Osteoblast (primary cell): ENCODE measurements around the gene XRCC1. TPM values are rescaled to one million over a fixed set of nuclear protein-coding genes. Genes with fewer than 3 reads are reported as not detected.

Experiments
- DNase-seq: peaks from one replicate; pipeline ENCODE4 v3.0.0; 2011; ENCODE audit warnings: low spot score, mixed read lengths; ENCODE audit not compliant: insufficient read length; ENCODE audit errors: missing footprints
- H2AFZ ChIP-seq: 2 replicates; pipeline ENCODE4 v1.6.0; 2011; ENCODE audit warnings: mild to moderate bottlenecking, low read length
- H3K27ac ChIP-seq: 2 replicates; pipeline ENCODE4 v1.5.1; 2011; ENCODE audit warnings: mild to moderate bottlenecking, low read depth, low read length, moderate library complexity
- H3K27me3 ChIP-seq: 2 replicates; pipeline ENCODE4 v1.6.0; 2012; ENCODE audit warnings: mild to moderate bottlenecking, control low read depth, inconsistent platforms, low read length, moderate library complexity; ENCODE audit not compliant: insufficient read depth
- H3K36me3 ChIP-seq: 2 replicates; pipeline ENCODE4 v1.5.1; 2011; ENCODE audit warnings: mild to moderate bottlenecking, low read length, control low read depth, moderate library complexity; ENCODE audit not compliant: insufficient read depth
- H3K4me1 ChIP-seq: 2 replicates; pipeline ENCODE4 v1.5.1; 2011; ENCODE audit warnings: mild to moderate bottlenecking, low read length, control low read depth, moderate library complexity; ENCODE audit not compliant: insufficient read depth
- H3K4me2 ChIP-seq: 2 replicates; pipeline ENCODE4 v1.6.0; 2011; ENCODE audit warnings: mild to moderate bottlenecking, low read length; ENCODE audit not compliant: insufficient read depth
- H3K4me3 ChIP-seq: fragments of 200-600 bp; sonication (generic); 3 replicates; pipeline ENCODE4 v1.5.1; 2012; ENCODE audit warnings: mild to moderate bottlenecking, low read length, inconsistent platforms; ENCODE audit not compliant: insufficient read depth
- H3K79me2 ChIP-seq: 2 replicates; pipeline ENCODE4 v1.6.0; 2012; ENCODE audit warnings: mild to moderate bottlenecking, low read length, control low read depth, inconsistent platforms; ENCODE audit not compliant: insufficient read depth
- H3K9me3 ChIP-seq: 2 replicates; pipeline ENCODE4 v1.5.1; 2011; ENCODE audit warnings: low read depth, low read length, control low read depth
- H4K20me1 ChIP-seq: 2 replicates; pipeline ENCODE4 v1.6.0; 2012; ENCODE audit warnings: mild to moderate bottlenecking, low read length, control low read depth; ENCODE audit not compliant: insufficient read depth
- CTCF ChIP-seq: IDR thresholded peaks from 2 replicates; pipeline ENCODE4 v1.5.1; 2011; ENCODE audit warnings: mild to moderate bottlenecking, low read depth, low read length, moderate library complexity; ENCODE audit errors: extremely low read depth
- total RNA-seq: library from RNA; depleted of rRNA; stranded (reverse); fragments of >200 nt; gene quantifications from 2 replicates; pipeline ENCODE4 v1.2.3, GENCODE V29; 2012

The XRCC1 gene
- total RNA-seq, 1 donor, result 21.4 TPM

- no peak for TF ChIP-seq CTCF
- DNase-seq, result peak; percentile 60
- peak overlapping the region; percentile 98 for H2AFZ ChIP-seq
- H3K27ac ChIP-seq, result peak overlapping the region; percentile 84
- H3K4me3 ChIP-seq, result peak overlapping the region; percentile 100
- H3K79me2 ChIP-seq, result peaks cover 46% of the 10 kb centered on the region
- peak overlapping the region; percentile 97 for H3K4me2 ChIP-seq
- H3K9me3 ChIP-seq, result no peaks in the 10 kb centered on the region
- H3K36me3 ChIP-seq, result peaks cover 3% of the 10 kb centered on the region
- no peaks in the 10 kb centered on the region for H3K27me3 ChIP-seq
- H4K20me1 ChIP-seq, result peaks cover 4% of the 10 kb centered on the region
- H3K4me1 ChIP-seq, result peaks cover 18% of the 10 kb centered on the region
Observed at GRCh38 chr19:43574424-43575155, 737 bp downstream of the XRCC1 start.

- H3K27ac ChIP-seq, result peak overlapping the region; percentile 58
- no peak overlapping the region for H2AFZ ChIP-seq
- peaks cover 3% of the 10 kb centered on the region for H3K36me3 ChIP-seq
- no peak overlapping the region for H3K4me2 ChIP-seq
- no peaks in the 10 kb centered on the region for H3K9me3 ChIP-seq
- H3K79me2 ChIP-seq, result peaks cover 59% of the 10 kb centered on the region
- no peak overlapping the region for H3K4me3 ChIP-seq
- peak; percentile 13 for DNase-seq
- TF ChIP-seq CTCF, result no peak
- H3K27me3 ChIP-seq, result no peaks in the 10 kb centered on the region
- H4K20me1 ChIP-seq, result peaks cover 4% of the 10 kb centered on the region
- H3K4me1 ChIP-seq, result peaks cover 18% of the 10 kb centered on the region
Observed at GRCh38 chr19:43572171-43572588, 3.1 kb downstream of the XRCC1 start.

- H3K9me3 ChIP-seq, result no peaks in the 10 kb centered on the region
- H3K27me3 ChIP-seq, result no peaks in the 10 kb centered on the region
- H3K4me3 ChIP-seq, result no peak overlapping the region
- H2AFZ ChIP-seq, result no peak overlapping the region
- TF ChIP-seq CTCF, result no peak
- no peak overlapping the region for H3K27ac ChIP-seq
- no peak overlapping the region for H3K4me2 ChIP-seq
- peaks cover 3% of the 10 kb centered on the region for H3K36me3 ChIP-seq
- H3K79me2 ChIP-seq, result peaks cover 68% of the 10 kb centered on the region
- peak; percentile 48 for DNase-seq
- H3K4me1 ChIP-seq, result peaks cover 18% of the 10 kb centered on the region
- H4K20me1 ChIP-seq, result peaks cover 4% of the 10 kb centered on the region
Observed at GRCh38 chr19:43570174-43570791, 5.0 kb downstream of the XRCC1 start.

GRCh38 chr19:43569657-43570056 lies 5.7 kb downstream of the XRCC1 start:
- H3K4me1 ChIP-seq, result peaks cover 15% of the 10 kb centered on the region
- no peak overlapping the region for H3K4me2 ChIP-seq
- no peak for TF ChIP-seq CTCF
- H3K9me3 ChIP-seq, result no peaks in the 10 kb centered on the region
- H3K79me2 ChIP-seq, result peaks cover 68% of the 10 kb centered on the region
- DNase-seq, result peak; percentile 57
- H3K4me3 ChIP-seq, result no peak overlapping the region
- H4K20me1 ChIP-seq, result peaks cover 4% of the 10 kb centered on the region
- no peak overlapping the region for H2AFZ ChIP-seq
- H3K27me3 ChIP-seq, result no peaks in the 10 kb centered on the region
- no peak overlapping the region for H3K27ac ChIP-seq
- peaks cover 3% of the 10 kb centered on the region for H3K36me3 ChIP-seq
